HepG2 (cell line): ENCODE measurements around the gene CTRL. TPM values are rescaled to one million over a fixed set of nuclear protein-coding genes. Genes with fewer than 3 reads are reported as not detected.

Experiments used
- KIAA2018 ChIP-seq: sonication (generic); formaldehyde crosslinking; IDR thresholded peaks from 2 replicates; pipeline ENCODE4 v1.5.0; 2020; ENCODE audit warnings: mild to moderate bottlenecking, missing genetic modification reagents, borderline replicate concordance
- NR1H2 ChIP-seq: sonication (generic); formaldehyde crosslinking; IDR thresholded peaks from 2 replicates; pipeline ENCODE4 v1.8.1; 2022; ENCODE audit warnings: low read depth, missing genetic modification reagents, borderline replicate concordance
- POLR2A ChIP-seq, 2 experiments: IDR thresholded peaks; 2 replicates each; pipeline ENCODE4 v1.6.1; 2011; ENCODE audit warnings: low read depth in 2 of 2, low read length in 2 of 2, mild to moderate bottlenecking in 1 of 2, moderate library complexity in 1 of 2; ENCODE audit not compliant: insufficient read depth in 1 of 2
- THAP9 ChIP-seq: sonication (generic); formaldehyde crosslinking; IDR thresholded peaks from 2 replicates; pipeline ENCODE4; 2020; ENCODE audit warnings: missing genetic modification reagents, mild to moderate bottlenecking, borderline replicate concordance
- ZNF264 ChIP-seq: sonication (generic); formaldehyde crosslinking; IDR thresholded peaks from 2 replicates; pipeline ENCODE4 v1.4.0; 2020; ENCODE audit warnings: missing genetic modification reagents
- ZNF414 ChIP-seq: sonication (generic); formaldehyde crosslinking; IDR thresholded peaks from 2 replicates; pipeline ENCODE4 v1.5.0; 2020; ENCODE audit warnings: missing genetic modification reagents
- ZNF567 ChIP-seq: sonication (generic); formaldehyde crosslinking; IDR thresholded peaks from 2 replicates; pipeline ENCODE4 v1.8.1; 2023; ENCODE audit warnings: mild to moderate bottlenecking, missing genetic modification reagents, borderline replicate concordance
- ZNF660 ChIP-seq: sonication (generic); formaldehyde crosslinking; IDR thresholded peaks from 2 replicates; pipeline ENCODE4 v1.5.1; 2020; ENCODE audit warnings: mild to moderate bottlenecking, low read depth, missing genetic modification reagents, borderline replicate concordance
- polyA plus RNA-seq, 8 experiments: library from polyadenylated mRNA; depleted of rRNA in 3 of 8; stranded (reverse) in 7 of 8; unstranded in 1 of 8; fragments of >200 nt; fragmentation: Illumina TruSeq in 4 of 8; extraction: Trizol in 4 of 8; gene quantifications; 2 replicates each; pipeline versions ENCODE4 v1.2.1 to v1.2.3, GENCODE V29; 2011 to 2016; ENCODE audit warnings: low read depth in 4 of 8, missing spikeins in 1 of 8, mixed read lengths in 1 of 8; ENCODE audit not compliant: insufficient read depth in 1 of 8
- total RNA-seq, 5 experiments: library from RNA; depleted of rRNA; stranded (reverse); fragments of >200 nt; fragmentation: Illumina TruSeq; extraction: Trizol; gene quantifications; 2 replicates each; pipeline ENCODE4 v1.2.3, GENCODE V29; 2016; ENCODE audit warnings: low read depth in 1 of 5

CTRL gene
- total and polyA plus RNA-seq, 2 of the 13 experiments (the other 11 are each of a cell fraction or from before 2014, with no cell fraction given): 1.9 to 2.7 TPM

- TF ChIP-seq KIAA2018 (CRISPR knock-in tag) (no peak), NR1H2 (CRISPR knock-in tag) (no peak), ZNF567 (0 out of 2 replicates have a peak, but pooled peaks have one; percentile 2), ZNF264 (CRISPR knock-in tag) (no peak), ZNF414 (CRISPR knock-in tag) (no peak), THAP9 (CRISPR knock-in tag) (peak; percentile 80; the same call in 1 of the 2 replicates), POLR2A (IDR thresholded peaks at IDR 0.05; ENCODE audit: insufficient read depth in 1 of 2, low read depth in 2 of 2, low read length in 2 of 2) (peak in 1 of 2 experiments; percentile 89; a peak in 2 of 4 replicates), ZNF660 (CRISPR knock-in tag) (no peak)
Measured at GRCh38 chr16:67943619-67944504, 12.2 kb upstream of the CTRL start, which contains the start of gene LCAT (continued).
